Hematopoietic multipotent progenitor cell treated with erythropoietin and hydrocortisone succinate and interleukin-3 and kit ligand, for 17 days (in vitro differentiated cells): ENCODE data around the gene OLFM1.

Source experiments
- DNase-seq: peaks from one replicate; pipeline ENCODE4 v3.0.0-alpha.2; 2015; ENCODE audit warnings: low spot score

The OLFM1 gene

GRCh38 chr9:135087489-135087792 is at the start of gene OLFM1:
Gene OLFM1 (plus strand): TSS chr9:135087668. CDS start chr9:135087990, 322 bp downstream.
- no peak for DNase-seq

GRCh38 chr9:135038331-135038730 is 49.1 kb upstream of the OLFM1 start:
- no peak for DNase-seq

- no peak for DNase-seq
Measured at GRCh38 chr9:135038826-135039225, 48.6 kb upstream of the OLFM1 start.

- no peak for DNase-seq
Measured at GRCh38 chr9:135039266-135039870, 48.1 kb upstream of the OLFM1 start.

GRCh38 chr9:135039916-135040645 is 47.4 kb upstream of the OLFM1 start:
- DNase-seq, result no peak

- no peak for DNase-seq
Measured at GRCh38 chr9:135040892-135041291, 46.6 kb upstream of the OLFM1 start.

- no peak for DNase-seq
Measured at GRCh38 chr9:135043345-135043744, 44.1 kb upstream of the OLFM1 start.

- DNase-seq, result no peak
Measured at GRCh38 chr9:135045264-135045927, 42.1 kb upstream of the OLFM1 start.

GRCh38 chr9:135045928-135046738 is 41.3 kb upstream of the OLFM1 start:
- no peak for DNase-seq

- DNase-seq, result no peak
Measured at GRCh38 chr9:135046739-135047350, 40.6 kb upstream of the OLFM1 start.

GRCh38 chr9:135047521-135047920 is 39.9 kb upstream of the OLFM1 start:
- DNase-seq, result no peak

GRCh38 chr9:135048046-135048757 is 39.3 kb upstream of the OLFM1 start:
- no peak for DNase-seq

- no peak for DNase-seq
Measured at GRCh38 chr9:135048758-135049444, 38.6 kb upstream of the OLFM1 start.

GRCh38 chr9:135049460-135049859 is 38.0 kb upstream of the OLFM1 start:
- DNase-seq, result no peak

GRCh38 chr9:135050072-135050990 is 37.1 kb upstream of the OLFM1 start:
- DNase-seq, result no peak

- DNase-seq, result no peak
Measured at GRCh38 chr9:135051316-135052038, 36.0 kb upstream of the OLFM1 start.

GRCh38 chr9:135053133-135053532 is 34.3 kb upstream of the OLFM1 start:
- no peak for DNase-seq

GRCh38 chr9:135055181-135055580 is 32.3 kb upstream of the OLFM1 start:
- no peak for DNase-seq

- DNase-seq, result no peak
Measured at GRCh38 chr9:135056541-135056940, 30.9 kb upstream of the OLFM1 start.
